Measurements from ENCODE around the gene PRKCD.

Gene PRKCD

GRCh38 chr3:53185761-53186465, 24.9 kb downstream of the PRKCD start:
- Mint-ChIP-seq H3K9me3 (no peaks in the 10 kb centered on the region), H3K27ac (peak overlapping the region in 1 of 2 donors; percentile 86), H3K4me1 (no peaks in the 10 kb centered on the region), H3K27me3 (no peaks in the 10 kb centered on the region), H3K4me3 (no peak overlapping the region)
- peak; percentile 21 for ATAC-seq
- no peak for DNase-seq

GRCh38 chr3:53186726-53187125, 25.7 kb downstream of the PRKCD start:
- ATAC-seq (no peak), DNase-seq (no peak)
- H3K9me3 Mint-ChIP-seq: no peaks in the 10 kb centered on the region
- H3K4me1 Mint-ChIP-seq: no peaks in the 10 kb centered on the region
- H3K27me3 Mint-ChIP-seq: no peaks in the 10 kb centered on the region
- H3K4me3 Mint-ChIP-seq: no peak overlapping the region
- no peak overlapping the region for H3K27ac Mint-ChIP-seq

GRCh38 chr3:53187430-53187829, 26.4 kb downstream of the PRKCD start:
- no peak for ATAC-seq
- Mint-ChIP-seq H3K27ac (no peak overlapping the region), H3K27me3 (no peaks in the 10 kb centered on the region), H3K4me3 (no peak overlapping the region), H3K4me1 (no peaks in the 10 kb centered on the region), H3K9me3 (no peaks in the 10 kb centered on the region)
- DNase-seq: no peak

GRCh38 chr3:53188136-53188685, 27.2 kb downstream of the PRKCD start:
- H3K27me3 Mint-ChIP-seq: no peaks in the 10 kb centered on the region
- peak overlapping the region in 1 of 2 donors; percentile 51 for H3K27ac Mint-ChIP-seq
- DNase-seq (no peak), ATAC-seq (no peak)
- no peaks in the 10 kb centered on the region for H3K4me1 Mint-ChIP-seq
- H3K4me3 Mint-ChIP-seq: no peak overlapping the region
- H3K9me3 Mint-ChIP-seq: no peaks in the 10 kb centered on the region

GRCh38 chr3:53188720-53189119, 27.7 kb downstream of the PRKCD start:
- Mint-ChIP-seq H3K27me3 (no peaks in the 10 kb centered on the region), H3K4me1 (no peaks in the 10 kb centered on the region), H3K4me3 (no peak overlapping the region), H3K9me3 (no peaks in the 10 kb centered on the region), H3K27ac (no peak overlapping the region)
- ATAC-seq (no peak), DNase-seq (no peak)

- no peaks in the 10 kb centered on the region for H3K27me3 Mint-ChIP-seq
- no peaks in the 10 kb centered on the region for H3K4me1 Mint-ChIP-seq
- ATAC-seq (no peak), DNase-seq (no peak)
- no peaks in the 10 kb centered on the region for H3K9me3 Mint-ChIP-seq
- H3K27ac Mint-ChIP-seq: no peak overlapping the region
- no peak overlapping the region for H3K4me3 Mint-ChIP-seq
Observed at GRCh38 chr3:53189276-53189675, 28.3 kb downstream of the PRKCD start.

- Mint-ChIP-seq H3K27ac (peak overlapping the region in 1 of 2 donors; percentile 16), H3K9me3 (no peaks in the 10 kb centered on the region), H3K4me1 (peaks cover 8% of the 10 kb centered on the region), H3K27me3 (no peaks in the 10 kb centered on the region), H3K4me3 (no peak overlapping the region)
- ATAC-seq (no peak), DNase-seq (no peak)
Observed at GRCh38 chr3:53190659-53191058, 29.6 kb downstream of the PRKCD start.

GRCh38 chr3:53191836-53192480, 30.9 kb downstream of the PRKCD start:
- Mint-ChIP-seq H3K27ac (no peak overlapping the region), H3K4me3 (no peak overlapping the region), H3K27me3 (no peaks in the 10 kb centered on the region), H3K4me1 (peaks cover 17% of the 10 kb centered on the region), H3K9me3 (no peaks in the 10 kb centered on the region)
- no peak for DNase-seq
- ATAC-seq: no peak

GRCh38 chr3:53192608-53193007, 31.6 kb downstream of the PRKCD start:
- H3K4me1 Mint-ChIP-seq: peaks cover 20% of the 10 kb centered on the region
- ATAC-seq (no peak), DNase-seq (no peak)
- no peaks in the 10 kb centered on the region for H3K9me3 Mint-ChIP-seq
- H3K27me3 Mint-ChIP-seq: no peaks in the 10 kb centered on the region
- H3K27ac Mint-ChIP-seq: peak overlapping the region in 1 of 2 donors; percentile 69
- H3K4me3 Mint-ChIP-seq: no peak overlapping the region

GRCh38 chr3:53193466-53194209, 32.6 kb downstream of the PRKCD start:
- no peak for ATAC-seq
- no peaks in the 10 kb centered on the region for H3K9me3 Mint-ChIP-seq
- H3K4me3 Mint-ChIP-seq: no peak overlapping the region
- DNase-seq: no peak
- H3K27me3 Mint-ChIP-seq: no peaks in the 10 kb centered on the region
- peaks cover 20% of the 10 kb centered on the region for H3K4me1 Mint-ChIP-seq
- no peak overlapping the region for H3K27ac Mint-ChIP-seq

GRCh38 chr3:53194210-53195065, 33.4 kb downstream of the PRKCD start:
- H3K9me3 Mint-ChIP-seq: no peaks in the 10 kb centered on the region
- H3K4me3 Mint-ChIP-seq: no peak overlapping the region
- H3K4me1 Mint-ChIP-seq: peaks cover 20% of the 10 kb centered on the region
- H3K27me3 Mint-ChIP-seq: no peaks in the 10 kb centered on the region
- no peak overlapping the region for H3K27ac Mint-ChIP-seq
- DNase-seq (no peak), ATAC-seq (no peak)

- no peak overlapping the region for H3K4me3 Mint-ChIP-seq
- peaks cover 20% of the 10 kb centered on the region for H3K4me1 Mint-ChIP-seq
- no peak overlapping the region for H3K27ac Mint-ChIP-seq
- ATAC-seq (no peak), DNase-seq (no peak)
- no peaks in the 10 kb centered on the region for H3K27me3 Mint-ChIP-seq
- H3K9me3 Mint-ChIP-seq: no peaks in the 10 kb centered on the region
Observed at GRCh38 chr3:53195066-53195450, 34.0 kb downstream of the PRKCD start.

- no peak overlapping the region for H3K27ac Mint-ChIP-seq
- peaks cover 20% of the 10 kb centered on the region for H3K4me1 Mint-ChIP-seq
- DNase-seq (peak; percentile 60 to 63), ATAC-seq (peak; percentile 76)
- peak overlapping the region in 1 of 2 donors; percentile 36 for H3K4me3 Mint-ChIP-seq
- H3K9me3 Mint-ChIP-seq: no peaks in the 10 kb centered on the region
- H3K27me3 Mint-ChIP-seq: peaks cover 5% of the 10 kb centered on the region
Observed at GRCh38 chr3:53195602-53196574, 34.9 kb downstream of the PRKCD start.
